ENCODE results near the gene LMOD1. TPM values are rescaled to one million over a fixed set of nuclear protein-coding genes. Genes with fewer than 3 reads are reported as not detected.

LMOD1 gene
- total RNA-seq, 1 donor from 2014 or later, result not detected

DNA sequence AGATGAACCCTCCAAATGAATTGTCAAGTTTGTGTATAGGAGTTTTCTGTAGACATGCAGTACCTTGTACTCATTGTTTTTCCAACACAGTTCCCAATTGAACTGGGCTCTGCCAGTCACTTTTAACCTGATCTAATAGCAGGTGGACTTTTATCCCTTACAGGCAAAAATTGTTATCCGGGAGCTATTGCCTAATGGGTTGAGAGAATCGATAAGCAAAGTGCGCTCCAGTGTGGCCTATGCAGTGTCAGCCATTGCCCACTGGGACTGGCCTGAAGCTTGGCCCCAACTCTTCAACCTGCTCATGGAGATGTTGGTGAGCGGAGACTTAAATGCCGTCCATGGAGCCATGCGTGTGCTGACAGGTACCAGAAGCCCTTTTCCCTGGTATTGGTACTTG lies 98.1 kb downstream of the LMOD1 start:
- Mint-ChIP-seq H3K4me3 (no peak overlapping the region), H3K27ac (no peak overlapping the region), H3K9me3 (no peaks in the 10 kb centered on the region), H3K4me1 (ENCODE audit: low read depth) (peaks cover 13% of the 10 kb centered on the region), H3K27me3 (ENCODE audit: insufficient read depth) (no peaks in the 10 kb centered on the region), H3K36me3 (ENCODE audit: low read depth) (peaks cover 27% of the 10 kb centered on the region)
- DNase-seq (ENCODE audit: low spot score), result no peak
- intact Hi-C loops (cut with micrococcal nuclease), result no loop called here

DNA sequence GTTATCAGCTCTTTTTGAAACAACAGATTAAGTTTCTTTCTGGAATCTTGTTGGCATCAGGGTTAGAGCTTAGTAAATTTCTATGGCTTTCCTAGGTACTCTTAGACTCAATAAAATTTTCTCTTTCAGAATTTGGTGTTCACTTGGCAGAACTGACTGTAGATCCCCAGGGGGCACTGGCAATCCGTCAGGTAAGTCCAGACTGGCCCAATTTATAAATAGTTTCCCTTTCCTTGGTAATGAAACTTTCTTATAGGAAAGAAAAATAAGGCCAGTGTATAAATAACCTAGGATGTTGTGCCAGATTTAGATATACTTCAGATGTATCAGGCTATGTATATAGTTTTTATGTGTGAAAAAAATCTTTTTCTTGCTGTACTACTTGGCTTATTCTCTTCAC lies 99.2 kb downstream of the LMOD1 start:
- H3K27ac Mint-ChIP-seq, result no peak overlapping the region
- intact Hi-C loops (cut with micrococcal nuclease), result no loop called here
- no peak for DNase-seq (ENCODE audit: low spot score)
- H3K4me1 Mint-ChIP-seq (ENCODE audit: low read depth), result peaks cover 19% of the 10 kb centered on the region
- no peaks in the 10 kb centered on the region for H3K27me3 Mint-ChIP-seq (ENCODE audit: insufficient read depth)
- no peaks in the 10 kb centered on the region for H3K9me3 Mint-ChIP-seq
- H3K36me3 Mint-ChIP-seq (ENCODE audit: low read depth), result peaks cover 25% of the 10 kb centered on the region
- H3K4me3 Mint-ChIP-seq, result no peak overlapping the region

Other genes with a start within 250 kb of the LMOD1 start
- 58.5 and 61.6 TPM in 2 replicates for gene IPO9, start 117.4 kb downstream of the LMOD1 start, total RNA-seq
- gene SHISA4, start 57.6 kb downstream of the LMOD1 start, total RNA-seq, result 0.67 and 0.73 TPM in 2 replicates
- 117 and 127 TPM in 2 replicates for gene TIMM17A, start 9.0 kb upstream of the LMOD1 start, total RNA-seq
- gene RNPEP, start 36.1 kb upstream of the LMOD1 start, total RNA-seq, result 31.1 and 34.2 TPM in 2 replicates
- 0.23 and 0.59 TPM in 2 replicates for gene ELF3, start 64.0 kb upstream of the LMOD1 start, total RNA-seq
- not detected in 2 replicates for gene GPR37L1, start 176.4 kb upstream of the LMOD1 start, total RNA-seq
- gene ARL8A, start 198.2 kb upstream of the LMOD1 start, total RNA-seq, result 56.6 and 69.0 TPM in 2 replicates
- 584 and 597 TPM in 2 replicates for gene PTPN7, start 214.1 kb upstream of the LMOD1 start, total RNA-seq
- not detected in 2 replicates for gene LGR6, start 247.3 kb upstream of the LMOD1 start, total RNA-seq